Measurements from ENCODE around the gene HPS6.

Gene HPS6

DNA sequence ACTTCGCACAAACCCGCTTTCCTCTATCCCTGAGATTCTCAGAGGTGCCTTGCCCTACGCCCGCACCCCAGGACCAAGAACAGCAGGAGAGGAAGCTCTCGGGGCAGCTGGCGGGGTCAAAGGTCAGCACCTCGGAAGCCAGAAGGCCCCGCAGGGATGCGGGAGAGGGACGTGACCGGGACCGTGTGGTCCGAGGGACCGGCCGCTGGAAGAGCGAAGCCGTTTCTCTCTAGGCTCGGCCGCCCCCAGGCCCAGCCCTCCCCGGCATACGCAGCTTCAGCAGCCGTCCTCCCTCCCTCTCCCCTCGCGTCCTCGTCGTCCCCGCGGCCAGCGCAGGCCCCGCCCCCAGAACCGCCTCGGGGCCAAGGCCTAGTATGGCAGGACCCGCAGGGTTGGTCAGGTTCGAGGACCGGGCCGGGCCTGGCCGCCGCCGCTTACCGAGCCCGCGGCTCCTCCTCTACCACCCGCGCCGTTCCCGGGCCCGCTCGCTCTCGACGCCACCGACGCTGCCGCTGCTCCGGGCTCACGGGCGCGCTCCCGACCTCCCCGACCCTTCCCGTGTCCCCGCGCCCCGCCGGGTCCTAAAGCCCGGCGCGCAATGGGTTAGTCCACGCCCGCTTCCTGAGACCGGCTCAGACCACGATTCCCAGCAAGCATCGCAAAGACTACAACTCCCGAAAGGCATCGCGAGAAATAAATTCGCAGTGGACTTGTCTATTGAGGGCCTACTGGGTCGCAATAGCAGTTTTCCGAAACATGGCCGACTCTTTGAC lies 9.3 kb upstream of the HPS6 start, which contains the start of gene ARMH3:
Gene ARMH3 (minus strand): TSS at position 527 of the 773 bp plus-strand sequence. CDS start 16,059 bp downstream, outside the sequence.
- Histone ChIP-seq H3K4me2 (peak within 1 kb of the TSS; percentile 66), H3K36me3 (ENCODE audit: insufficient read depth) (no peaks in the 10 kb centered on the region), H4K20me1 (ENCODE audit: insufficient read depth) (no peaks in the 10 kb centered on the region), H3K79me2 (ENCODE audit: insufficient read depth, low read depth) (peaks cover 25% of the 10 kb centered on the region), H2AFZ (ENCODE audit: low read depth) (peak within 1 kb of the TSS; percentile 50), H3K27ac (peak within 1 kb of the TSS; percentile 35), H3K9ac (peak within 1 kb of the TSS; percentile 49), H3K27me3 (ENCODE audit: insufficient read depth, low read depth) (no peaks in the 10 kb centered on the region), H3K4me3 (IDR thresholded peaks at IDR 0.05; ENCODE audit: insufficient read depth, low read depth, low read length) (no peak within 1 kb of the TSS), H3K4me1 (ENCODE audit: low read depth, poor library complexity, severe bottlenecking) (peaks cover 5% of the 10 kb centered on the region)
- no peak for TF ChIP-seq CTCF (conservative IDR thresholded peaks at IDR 0.05; ENCODE audit: low read depth, low read length)

DNA sequence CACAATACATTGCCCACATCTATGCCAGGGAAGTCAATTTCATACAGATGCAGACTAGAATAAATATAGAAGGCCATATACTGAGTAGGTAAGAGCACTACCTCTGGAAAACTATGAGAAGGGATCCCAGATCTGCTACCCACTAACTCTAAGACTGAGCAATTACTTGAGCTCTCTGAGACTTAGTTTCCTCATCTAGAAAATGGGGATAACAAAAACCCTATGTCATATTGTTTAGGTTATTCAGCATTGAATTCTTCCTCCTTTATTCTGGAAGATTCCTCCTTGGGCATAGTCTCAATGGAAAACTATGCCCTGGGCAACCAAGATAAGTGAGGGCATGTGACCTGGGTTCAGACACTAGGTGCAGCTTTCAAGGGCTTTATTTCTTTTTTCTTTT lies 5.2 kb upstream of the HPS6 start:
- Histone ChIP-seq H3K79me2 (ENCODE audit: insufficient read depth, low read depth) (peaks cover 4% of the 10 kb centered on the region), H3K4me3 (IDR thresholded peaks at IDR 0.05; ENCODE audit: insufficient read depth, low read depth, low read length) (no peak overlapping the region), H4K20me1 (ENCODE audit: insufficient read depth) (no peaks in the 10 kb centered on the region), H3K4me2 (no peak overlapping the region), H3K36me3 (ENCODE audit: insufficient read depth) (no peaks in the 10 kb centered on the region), H2AFZ (ENCODE audit: low read depth) (no peak overlapping the region), H3K27ac (no peak overlapping the region), H3K27me3 (ENCODE audit: insufficient read depth, low read depth) (no peaks in the 10 kb centered on the region), H3K9ac (no peak overlapping the region), H3K4me1 (ENCODE audit: low read depth, poor library complexity, severe bottlenecking) (peaks cover 10% of the 10 kb centered on the region)
- no peak for TF ChIP-seq CTCF (conservative IDR thresholded peaks at IDR 0.05; ENCODE audit: low read depth, low read length)

- H4K20me1 ChIP-seq (ENCODE audit: insufficient read depth) = no peaks in the 10 kb centered on the region
- peak overlapping the region; percentile 52 for H3K27ac ChIP-seq
- H2AFZ ChIP-seq (ENCODE audit: low read depth) = peak overlapping the region; percentile 70
- H3K36me3 ChIP-seq (ENCODE audit: insufficient read depth) = no peaks in the 10 kb centered on the region
- H3K4me2 ChIP-seq = peak overlapping the region; percentile 43; the same call in 1 of the 2 replicates
- H3K27me3 ChIP-seq (ENCODE audit: insufficient read depth, low read depth) = no peaks in the 10 kb centered on the region
- H3K9ac ChIP-seq = peak overlapping the region; percentile 85; the same call in 1 of the 2 replicates
- H3K4me1 ChIP-seq (ENCODE audit: low read depth, poor library complexity, severe bottlenecking) = peaks cover 9% of the 10 kb centered on the region
- H3K4me3 ChIP-seq (IDR thresholded peaks at IDR 0.05; ENCODE audit: insufficient read depth, low read depth, low read length) = no peak overlapping the region
- 0 out of 2 replicates have a peak, but pooled peaks cover 4% of the 10 kb centered on the region for H3K79me2 ChIP-seq (ENCODE audit: insufficient read depth, low read depth)
- TF ChIP-seq CTCF (conservative IDR thresholded peaks at IDR 0.05; ENCODE audit: low read depth, low read length) = no peak
These were observed 664 bp upstream of the HPS6 start for GRCh38 chr10:102064503-102064867.

DNA sequence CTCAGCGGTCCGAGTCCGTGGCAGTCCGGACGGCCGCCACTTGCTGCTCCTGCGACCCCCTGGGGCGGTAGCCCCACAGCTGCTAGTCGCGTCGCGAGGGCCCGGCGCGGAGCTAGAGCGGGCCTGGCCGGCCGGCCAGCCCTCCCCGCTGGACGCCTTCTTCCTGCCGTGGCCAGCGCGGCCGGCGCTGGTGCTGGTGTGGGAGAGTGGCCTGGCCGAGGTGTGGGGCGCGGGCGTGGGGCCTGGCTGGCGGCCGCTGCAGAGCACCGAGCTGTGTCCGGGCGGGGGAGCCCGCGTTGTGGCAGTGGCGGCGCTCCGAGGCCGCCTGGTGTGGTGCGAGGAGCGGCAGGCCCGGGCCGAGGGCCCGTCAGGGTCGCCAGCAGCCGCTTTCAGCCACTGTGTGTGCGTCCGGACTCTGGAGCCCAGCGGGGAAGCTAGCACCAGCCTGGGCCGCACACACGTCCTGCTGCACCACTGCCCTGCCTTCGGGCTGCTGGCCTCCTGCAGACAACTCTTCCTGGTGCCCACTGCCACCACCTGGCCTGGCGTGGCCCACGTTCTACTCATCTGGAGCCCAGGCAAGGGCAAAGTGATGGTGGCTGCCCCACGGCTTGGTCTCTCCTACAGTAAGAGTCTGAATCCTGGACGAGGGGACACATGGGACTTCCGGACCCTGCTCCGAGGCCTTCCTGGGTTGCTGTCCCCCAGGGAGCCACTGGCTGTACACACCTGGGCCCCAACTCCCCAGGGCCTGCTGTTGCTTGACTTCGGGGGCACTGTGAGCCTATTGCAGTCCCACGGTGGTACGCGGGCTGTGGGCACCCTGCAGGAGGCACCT lies 631 bp downstream of the HPS6 start:
- peak overlapping the region; percentile 85 for H3K9ac ChIP-seq
- H3K36me3 ChIP-seq (ENCODE audit: insufficient read depth) = no peaks in the 10 kb centered on the region
- peak overlapping the region; percentile 70 for H2AFZ ChIP-seq (ENCODE audit: low read depth)
- H4K20me1 ChIP-seq (ENCODE audit: insufficient read depth) = no peaks in the 10 kb centered on the region
- 0 out of 2 replicates have a peak, but pooled peaks cover 4% of the 10 kb centered on the region for H3K79me2 ChIP-seq (ENCODE audit: insufficient read depth, low read depth)
- peak overlapping the region; percentile 52 for H3K27ac ChIP-seq
- no peak for TF ChIP-seq CTCF (conservative IDR thresholded peaks at IDR 0.05; ENCODE audit: low read depth, low read length)
- H3K4me3 ChIP-seq (IDR thresholded peaks at IDR 0.05; ENCODE audit: insufficient read depth, low read depth, low read length) = no peak overlapping the region
- H3K27me3 ChIP-seq (ENCODE audit: insufficient read depth, low read depth) = no peaks in the 10 kb centered on the region
- peak overlapping the region; percentile 43 for H3K4me2 ChIP-seq
- peaks cover 9% of the 10 kb centered on the region for H3K4me1 ChIP-seq (ENCODE audit: low read depth, poor library complexity, severe bottlenecking)

Data from KMS-11 (cell line).